Suprapubic skin (tissue), 4 donors: Measurements from ENCODE around the gene TBC1D17. TPM values are rescaled to one million over a fixed set of nuclear protein-coding genes. Genes with fewer than 3 reads are reported as not detected.
A peak's percentile ranks its signal among the peaks of the same experiment; 100 is the strongest.

Experiments
- DNase-seq, 2 donors: peaks; one replicate each; pipeline ENCODE4 v3.0.0-alpha.2; 2019; ENCODE audit warnings: low spot score in 2 of 2
- H3K27ac ChIP-seq: fragments of 200-600 bp; sonication (generic); one replicate; pipeline ENCODE4 v1.5.1; 2019
- H3K27me3 ChIP-seq: fragments of 200-600 bp; sonication (generic); one replicate; pipeline ENCODE4 v1.5.1; 2019
- H3K36me3 ChIP-seq: fragments of 200-600 bp; sonication (generic); one replicate; pipeline ENCODE4 v1.5.1; 2019
- H3K4me1 ChIP-seq: fragments of 200-600 bp; sonication (generic); one replicate; pipeline ENCODE4 v1.5.1; 2019
- H3K4me3 ChIP-seq: fragments of 200-600 bp; sonication (generic); one replicate; pipeline ENCODE4 v1.5.1; 2019; ENCODE audit warnings: mild to moderate bottlenecking
- H3K9me3 ChIP-seq: fragments of 200-600 bp; sonication (generic); one replicate; pipeline ENCODE4 v1.5.1; 2019
- EP300 ChIP-seq: sonication (generic); formaldehyde crosslinking; IDR thresholded peaks from one replicate; pipeline ENCODE4 v1.6.1; 2017; ENCODE audit warnings: antibody characterized with exemption
- POLR2A ChIP-seq, 2 donors: fragments of 450-650 bp; IDR thresholded peaks; one replicate each; pipeline ENCODE4 v1.6.1; 2017; ENCODE audit warnings: antibody characterized with exemption in 2 of 2, mild to moderate bottlenecking in 2 of 2, moderate library complexity in 2 of 2
- POLR2AphosphoS5 ChIP-seq, 3 donors: sonication (generic); formaldehyde crosslinking; IDR thresholded peaks; one replicate each; pipeline ENCODE4 v1.6.1; 2017; ENCODE audit warnings: antibody characterized with exemption in 3 of 3
- WGBS: methylation state at CpG from one replicate; pipeline ENCODE4 v1.1.5; 2018; 5-methylcytosine and 5-hydroxymethylcytosine counted together
- total RNA-seq, 4 donors: library from RNA; depleted of rRNA; stranded (reverse); fragments of >200 nt; gene quantifications; one replicate each; pipeline ENCODE4 v1.1.0, GENCODE V29; 2016
- TF ChIP-seq, protein P1 (sequence below), 2 donors: fragments of 200-600 bp in 1 of 2; fragments of 450-650 bp in 1 of 2; sonication (generic) in 1 of 2; IDR thresholded peaks; one replicate each; pipeline ENCODE4 v1.5.1; 2016 to 2019; ENCODE audit warnings: antibody characterized with exemption in 2 of 2, mild to moderate bottlenecking in 1 of 2, moderate library complexity in 1 of 2

TBC1D17 gene
- total RNA-seq, 4 donors from 2014 or later, result 40.5 to 93.4 (median 59.4) TPM

DNA sequence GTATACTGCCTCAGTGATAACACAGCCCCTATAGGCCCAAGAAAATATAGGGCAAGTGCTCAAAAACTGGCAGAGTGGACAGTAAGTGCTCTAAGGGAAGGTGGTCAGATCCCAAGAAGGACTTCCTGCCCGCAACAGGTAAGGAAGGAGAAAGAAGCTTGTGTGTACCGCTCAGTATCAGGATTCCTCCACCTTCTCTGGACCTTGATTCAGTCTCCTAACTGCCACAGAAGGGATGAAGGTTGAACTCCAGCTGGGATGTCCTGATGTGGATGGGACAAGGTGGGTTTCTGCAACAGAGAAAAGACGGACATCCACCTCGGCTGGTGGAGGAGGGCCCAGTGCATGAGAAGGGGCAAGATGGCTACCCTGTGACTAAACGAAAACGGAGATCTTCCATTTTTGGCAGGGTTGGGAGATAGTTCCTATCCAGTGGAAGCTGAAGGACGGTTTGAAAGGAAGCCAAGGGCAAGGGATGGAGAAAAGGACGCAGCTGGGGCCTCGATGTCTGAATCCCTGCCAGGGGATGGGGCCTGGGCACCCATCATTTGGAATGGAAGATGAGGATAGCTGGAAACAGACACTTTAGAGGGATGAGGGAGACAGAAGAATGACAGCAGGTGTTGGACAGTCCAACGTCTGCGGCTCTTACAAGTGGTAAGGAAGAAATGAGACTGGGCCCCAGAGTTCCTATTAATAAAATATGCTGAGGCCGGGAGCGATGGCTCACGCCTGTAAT is 50.2 kb downstream of the TBC1D17 start:
- 88% methylated on average over 14 of the region's 14 CpGs for WGBS
- DNase-seq, result no peak
- peak overlapping the region; percentile 66 for H3K4me3 ChIP-seq
- no peaks in the 10 kb centered on the region for H3K9me3 ChIP-seq
- TF ChIP-seq, protein P1, sequence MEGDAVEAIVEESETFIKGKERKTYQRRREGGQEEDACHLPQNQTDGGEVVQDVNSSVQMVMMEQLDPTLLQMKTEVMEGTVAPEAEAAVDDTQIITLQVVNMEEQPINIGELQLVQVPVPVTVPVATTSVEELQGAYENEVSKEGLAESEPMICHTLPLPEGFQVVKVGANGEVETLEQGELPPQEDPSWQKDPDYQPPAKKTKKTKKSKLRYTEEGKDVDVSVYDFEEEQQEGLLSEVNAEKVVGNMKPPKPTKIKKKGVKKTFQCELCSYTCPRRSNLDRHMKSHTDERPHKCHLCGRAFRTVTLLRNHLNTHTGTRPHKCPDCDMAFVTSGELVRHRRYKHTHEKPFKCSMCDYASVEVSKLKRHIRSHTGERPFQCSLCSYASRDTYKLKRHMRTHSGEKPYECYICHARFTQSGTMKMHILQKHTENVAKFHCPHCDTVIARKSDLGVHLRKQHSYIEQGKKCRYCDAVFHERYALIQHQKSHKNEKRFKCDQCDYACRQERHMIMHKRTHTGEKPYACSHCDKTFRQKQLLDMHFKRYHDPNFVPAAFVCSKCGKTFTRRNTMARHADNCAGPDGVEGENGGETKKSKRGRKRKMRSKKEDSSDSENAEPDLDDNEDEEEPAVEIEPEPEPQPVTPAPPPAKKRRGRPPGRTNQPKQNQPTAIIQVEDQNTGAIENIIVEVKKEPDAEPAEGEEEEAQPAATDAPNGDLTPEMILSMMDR (IDR thresholded peaks at IDR 0.05), result no peak
- no peak for TF ChIP-seq POLR2A (IDR thresholded peaks at IDR 0.05)
- no peak for TF ChIP-seq POLR2AphosphoS5 (IDR thresholded peaks at IDR 0.05)
- TF ChIP-seq EP300, result no peak
- H3K36me3 ChIP-seq, result peaks cover 31% of the 10 kb centered on the region
- peaks cover 36% of the 10 kb centered on the region for H3K4me1 ChIP-seq
- H3K27ac ChIP-seq, result no peak overlapping the region
- no peaks in the 10 kb centered on the region for H3K27me3 ChIP-seq

DNA sequence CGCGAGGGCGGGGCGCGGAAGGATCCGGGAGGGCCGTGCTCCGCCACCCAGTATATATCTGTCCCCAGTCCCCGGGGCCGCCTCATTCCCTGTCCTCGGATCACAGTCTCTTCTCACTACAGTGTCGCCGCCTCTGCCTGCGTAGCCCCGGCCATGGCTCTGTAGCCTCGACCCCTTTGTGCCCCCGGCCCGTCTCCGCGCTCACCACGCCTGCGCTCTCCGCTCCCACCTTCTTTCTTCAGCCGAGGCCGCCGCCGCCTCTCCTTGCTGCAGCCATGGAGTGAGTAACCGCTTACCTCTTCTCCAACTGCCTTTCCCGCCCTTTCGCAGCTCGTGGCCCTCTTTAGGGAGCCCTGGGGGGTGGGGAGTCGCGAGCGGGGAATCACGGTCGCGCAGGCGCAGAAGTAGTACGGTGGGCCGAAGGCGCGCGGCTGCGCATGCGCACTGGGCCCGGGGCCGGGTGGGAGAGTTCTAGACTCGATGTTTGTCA is 51.7 kb downstream of the TBC1D17 start, which contains the start of the genes ATF5 and NUP62:
ATF5 (plus strand) TSS at position 85 of the 490 bp plus-strand sequence. CDS start 1,646 bp downstream, outside the sequence.
NUP62 (minus strand) TSS at position 384 of the 490 bp plus-strand sequence. CDS start 19,697 bp downstream, outside the sequence.
- H3K4me3 ChIP-seq, result peak within 1 kb of the TSS; percentile 66
- H3K27ac ChIP-seq, result peak within 1 kb of the TSS; percentile 96
- no peak for TF ChIP-seq POLR2A (IDR thresholded peaks at IDR 0.05)
- TF ChIP-seq, protein P1 (IDR thresholded peaks at IDR 0.05), result no peak
- peak in 1 of 3 donors; percentile 64 for TF ChIP-seq POLR2AphosphoS5 (IDR thresholded peaks at IDR 0.05)
- TF ChIP-seq EP300, result no peak
- no peaks in the 10 kb centered on the region for H3K27me3 ChIP-seq
- H3K4me1 ChIP-seq, result peaks cover 34% of the 10 kb centered on the region
- under 1% methylated on average over 28 of the region's 48 CpGs for WGBS
- no peaks in the 10 kb centered on the region for H3K9me3 ChIP-seq
- H3K36me3 ChIP-seq, result peaks cover 21% of the 10 kb centered on the region
- DNase-seq, result peak; percentile 93 to 94

DNA sequence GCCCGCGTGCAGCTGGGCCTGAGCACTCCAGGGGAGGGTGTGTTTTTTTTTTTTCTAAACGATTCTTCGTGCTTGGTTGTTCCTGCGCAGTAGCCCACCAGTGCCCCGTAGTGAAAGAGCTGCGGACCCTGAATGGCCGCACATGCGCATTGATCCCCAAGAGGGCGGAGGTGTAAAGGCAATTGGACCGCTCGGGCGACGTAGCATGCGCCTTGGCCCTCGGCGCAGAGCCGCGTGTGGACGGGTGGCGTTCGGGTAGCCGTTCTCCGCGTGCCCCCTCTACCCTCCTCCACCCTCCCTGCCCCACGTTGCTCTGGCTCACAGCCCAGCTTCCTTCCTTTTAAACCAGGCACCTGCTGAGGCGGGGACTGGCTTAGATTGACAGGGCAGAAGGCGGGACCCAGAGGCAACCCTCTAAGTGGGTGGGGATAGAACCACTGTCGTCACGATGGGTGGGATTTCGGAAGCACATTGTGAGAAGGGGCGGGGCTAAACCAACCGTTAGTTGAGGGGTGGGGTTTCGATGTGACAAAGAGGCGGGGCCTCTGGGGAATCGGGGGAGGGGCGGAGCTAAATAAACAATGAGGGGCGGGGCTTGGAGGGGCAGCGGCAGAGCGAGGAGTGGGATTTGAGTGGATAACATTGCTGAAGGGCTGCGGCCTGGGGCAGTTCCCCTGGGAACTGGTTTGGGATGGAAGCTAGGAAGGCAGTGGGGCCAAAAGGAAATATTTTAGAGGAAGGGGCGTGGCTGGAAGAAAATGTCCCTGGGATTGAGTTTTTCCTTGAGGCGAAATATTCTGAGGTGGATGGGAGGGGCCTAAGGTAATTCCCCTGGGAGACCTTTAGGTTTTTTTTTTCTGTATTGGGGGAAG is 52.3 kb downstream of the TBC1D17 start:
- Histone ChIP-seq H3K4me1 (peaks cover 28% of the 10 kb centered on the region), H3K36me3 (peaks cover 14% of the 10 kb centered on the region), H3K27me3 (no peaks in the 10 kb centered on the region), H3K9me3 (no peaks in the 10 kb centered on the region), H3K4me3 (peak overlapping the region; percentile 66), H3K27ac (peak overlapping the region; percentile 96)
- TF ChIP-seq EP300 (no peak), POLR2AphosphoS5 (IDR thresholded peaks at IDR 0.05) (peak in 1 of 3 donors; percentile 85), POLR2A (IDR thresholded peaks at IDR 0.05) (peak in 1 of 2 donors; percentile 63)
- TF ChIP-seq, protein P1 (IDR thresholded peaks at IDR 0.05), result no peak
- DNase-seq, result peak; percentile 95
- 3% methylated on average over 41 of the region's 43 CpGs for WGBS

DNA sequence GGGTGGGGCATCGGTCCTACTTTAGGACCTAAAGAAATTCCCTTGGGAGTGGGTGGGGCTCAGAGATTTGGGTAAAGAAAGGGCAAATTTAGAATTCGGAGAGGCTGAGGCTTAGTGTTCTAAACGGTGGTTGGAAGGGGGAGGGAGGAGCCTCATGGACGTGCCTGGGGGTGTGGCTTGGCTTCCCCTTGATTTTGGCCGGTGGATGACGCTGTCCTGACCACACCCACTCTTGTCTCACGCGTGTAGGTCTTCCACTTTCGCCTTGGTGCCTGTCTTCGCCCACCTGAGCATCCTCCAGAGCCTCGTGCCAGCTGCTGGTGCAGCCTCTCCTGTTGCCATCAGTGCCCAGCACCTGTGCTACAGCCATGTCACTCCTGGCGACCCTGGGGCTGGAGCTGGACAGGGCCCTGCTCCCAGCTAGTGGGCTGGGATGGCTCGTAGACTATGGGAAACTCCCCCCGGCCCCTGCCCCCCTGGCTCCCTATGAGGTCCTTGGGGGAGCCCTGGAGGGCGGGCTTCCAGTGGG is 53.0 kb downstream of the TBC1D17 start:
- Histone ChIP-seq H3K36me3 (peaks cover 10% of the 10 kb centered on the region), H3K27me3 (no peaks in the 10 kb centered on the region), H3K9me3 (no peaks in the 10 kb centered on the region), H3K27ac (peak overlapping the region; percentile 96), H3K4me3 (peak overlapping the region; percentile 66), H3K4me1 (peaks cover 28% of the 10 kb centered on the region)
- DNase-seq, result no peak
- TF ChIP-seq, protein P1 (IDR thresholded peaks at IDR 0.05), result no peak
- no peak for TF ChIP-seq EP300
- no peak for TF ChIP-seq POLR2AphosphoS5 (IDR thresholded peaks at IDR 0.05)
- no peak for TF ChIP-seq POLR2A (IDR thresholded peaks at IDR 0.05)
- 53% methylated on average over 14 of the region's 15 CpGs for WGBS
